ENCODE measurements around the gene KLHL14. TPM values are rescaled to one million over a fixed set of nuclear protein-coding genes. Genes with fewer than 3 reads are reported as not detected.

The KLHL14 gene
- total RNA-seq, 1 donor from 2014 or later: 0.98 TPM

DNA sequence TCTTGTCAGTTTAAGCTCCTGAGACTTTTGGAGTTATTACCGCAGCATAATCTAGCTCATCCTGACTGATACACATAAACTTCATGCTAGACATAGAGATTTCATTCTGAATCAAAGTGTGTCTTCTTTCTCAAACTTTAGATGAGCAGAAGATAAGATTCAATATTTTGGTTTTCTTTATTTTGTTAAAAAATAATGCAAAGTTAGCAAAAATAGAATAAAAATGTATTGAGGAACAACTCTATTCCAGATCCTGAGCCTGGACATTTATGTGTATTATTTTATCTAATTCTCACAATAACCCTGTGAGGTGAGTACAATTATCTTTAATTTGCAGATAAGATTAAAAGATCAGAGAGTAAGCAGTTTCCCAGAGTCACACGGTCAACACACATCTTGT is 38.4 kb downstream of the KLHL14 start:
- no peaks in the 10 kb centered on the region for H3K36me3 ChIP-seq
- no peak for DNase-seq (ENCODE audit: extremely low spot score in 2 of 2)
- H3K9me3 ChIP-seq: no peaks in the 10 kb centered on the region
- no peak for TF ChIP-seq POLR2AphosphoS5 (IDR thresholded peaks at IDR 0.05; ENCODE audit: insufficient read depth in 1 of 2, low read depth in 1 of 2)
- TF ChIP-seq POLR2A (IDR thresholded peaks at IDR 0.05): no peak
- TF ChIP-seq, protein P1, sequence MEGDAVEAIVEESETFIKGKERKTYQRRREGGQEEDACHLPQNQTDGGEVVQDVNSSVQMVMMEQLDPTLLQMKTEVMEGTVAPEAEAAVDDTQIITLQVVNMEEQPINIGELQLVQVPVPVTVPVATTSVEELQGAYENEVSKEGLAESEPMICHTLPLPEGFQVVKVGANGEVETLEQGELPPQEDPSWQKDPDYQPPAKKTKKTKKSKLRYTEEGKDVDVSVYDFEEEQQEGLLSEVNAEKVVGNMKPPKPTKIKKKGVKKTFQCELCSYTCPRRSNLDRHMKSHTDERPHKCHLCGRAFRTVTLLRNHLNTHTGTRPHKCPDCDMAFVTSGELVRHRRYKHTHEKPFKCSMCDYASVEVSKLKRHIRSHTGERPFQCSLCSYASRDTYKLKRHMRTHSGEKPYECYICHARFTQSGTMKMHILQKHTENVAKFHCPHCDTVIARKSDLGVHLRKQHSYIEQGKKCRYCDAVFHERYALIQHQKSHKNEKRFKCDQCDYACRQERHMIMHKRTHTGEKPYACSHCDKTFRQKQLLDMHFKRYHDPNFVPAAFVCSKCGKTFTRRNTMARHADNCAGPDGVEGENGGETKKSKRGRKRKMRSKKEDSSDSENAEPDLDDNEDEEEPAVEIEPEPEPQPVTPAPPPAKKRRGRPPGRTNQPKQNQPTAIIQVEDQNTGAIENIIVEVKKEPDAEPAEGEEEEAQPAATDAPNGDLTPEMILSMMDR (IDR thresholded peaks at IDR 0.05): no peak
- intact Hi-C loops (cut with DNase I): no loop called here
- H3K27me3 ChIP-seq: no peaks in the 10 kb centered on the region
- no peak overlapping the region for H3K4me3 ChIP-seq
- H3K27ac ChIP-seq: no peak overlapping the region
- H3K4me1 ChIP-seq: no peaks in the 10 kb centered on the region

DNA sequence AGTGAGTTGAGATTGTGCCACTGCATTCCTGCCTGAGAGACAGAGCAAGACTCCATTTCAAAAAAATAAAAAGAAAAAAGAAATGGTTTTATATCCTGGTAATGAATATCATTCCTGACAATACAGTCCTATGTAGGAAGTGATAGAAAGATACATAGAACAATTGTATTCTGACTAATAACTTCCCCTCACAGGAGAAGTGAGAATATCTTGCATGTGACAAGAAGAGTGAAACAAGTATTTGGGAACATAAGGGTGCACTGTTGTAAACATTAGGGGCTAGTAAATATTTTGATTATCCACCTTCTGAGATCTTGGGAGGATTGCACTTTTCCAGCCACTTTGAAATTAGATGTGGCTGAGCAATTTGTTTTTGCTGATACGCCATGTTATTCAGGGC is 40.7 kb downstream of the KLHL14 start:
- DNase-seq (ENCODE audit: extremely low spot score in 2 of 2): no peak
- Histone ChIP-seq H3K27ac (no peak overlapping the region), H3K4me1 (no peaks in the 10 kb centered on the region), H3K4me3 (no peak overlapping the region), H3K9me3 (no peaks in the 10 kb centered on the region), H3K36me3 (no peaks in the 10 kb centered on the region), H3K27me3 (no peaks in the 10 kb centered on the region)
- TF ChIP-seq, protein P1 (IDR thresholded peaks at IDR 0.05): no peak
- no peak for TF ChIP-seq POLR2A (IDR thresholded peaks at IDR 0.05)
- TF ChIP-seq POLR2AphosphoS5 (IDR thresholded peaks at IDR 0.05; ENCODE audit: insufficient read depth in 1 of 2, low read depth in 1 of 2): no peak
- intact Hi-C loops (cut with DNase I): no loop called here

DNA sequence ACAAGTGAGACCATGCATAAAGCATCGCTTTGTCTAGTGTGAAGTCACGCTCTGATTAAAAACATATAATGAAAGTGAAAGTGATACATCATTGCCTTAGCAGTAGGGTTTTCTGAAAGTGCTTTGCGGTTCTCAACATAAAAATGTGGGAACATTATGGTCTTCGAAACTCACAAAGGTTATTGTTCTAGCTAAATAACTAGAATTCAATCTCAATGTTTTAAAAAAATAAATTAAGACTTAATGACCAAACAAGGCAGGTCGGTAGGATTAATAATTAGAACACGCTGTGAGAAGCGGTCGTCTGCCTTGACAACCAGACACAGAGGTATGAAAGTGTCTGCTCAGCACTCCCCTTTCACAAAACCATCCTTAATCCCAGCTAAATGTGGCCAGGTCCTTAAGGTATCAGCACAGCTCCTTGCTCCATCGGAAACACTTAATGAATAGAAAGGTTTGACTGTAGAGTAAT is 42.2 kb downstream of the KLHL14 start:
- DNase-seq (ENCODE audit: extremely low spot score in 2 of 2): no peak
- H3K36me3 ChIP-seq: no peaks in the 10 kb centered on the region
- H3K27me3 ChIP-seq: no peaks in the 10 kb centered on the region
- H3K9me3 ChIP-seq: no peaks in the 10 kb centered on the region
- intact Hi-C loops (cut with DNase I): no loop called here
- H3K4me3 ChIP-seq: peak overlapping the region; percentile 2 to 41
- TF ChIP-seq, protein P1 (IDR thresholded peaks at IDR 0.05): no peak
- TF ChIP-seq POLR2AphosphoS5 (IDR thresholded peaks at IDR 0.05; ENCODE audit: insufficient read depth in 1 of 2, low read depth in 1 of 2): no peak
- TF ChIP-seq POLR2A (IDR thresholded peaks at IDR 0.05): no peak
- H3K27ac ChIP-seq: peak overlapping the region; percentile 45
- no peaks in the 10 kb centered on the region for H3K4me1 ChIP-seq

DNA sequence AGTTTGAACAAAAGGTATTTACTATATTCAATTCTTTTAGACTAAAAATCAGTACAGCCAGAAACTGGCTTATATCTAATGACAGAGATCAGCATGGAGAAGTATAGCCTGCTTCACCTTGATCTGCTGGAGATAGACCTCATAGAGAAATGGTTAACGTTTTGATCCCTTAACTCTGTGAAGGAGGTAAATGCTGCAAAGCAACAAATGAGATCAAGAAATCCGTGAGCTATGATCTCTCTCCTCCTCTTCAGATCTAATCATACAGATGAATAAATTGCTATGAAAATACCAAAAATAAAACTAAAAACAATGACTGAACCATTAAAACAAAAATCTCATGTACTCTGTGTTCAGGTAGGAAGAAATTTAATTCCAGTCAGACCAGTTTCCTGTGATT is 42.8 kb downstream of the KLHL14 start:
- intact Hi-C loops (cut with DNase I): no loop called here
- Histone ChIP-seq H3K36me3 (no peaks in the 10 kb centered on the region), H3K27me3 (no peaks in the 10 kb centered on the region), H3K4me3 (peak overlapping the region in 1 of 2 donors; percentile 41), H3K27ac (peak overlapping the region; percentile 45), H3K4me1 (no peaks in the 10 kb centered on the region), H3K9me3 (no peaks in the 10 kb centered on the region)
- TF ChIP-seq, protein P1 (IDR thresholded peaks at IDR 0.05): no peak
- TF ChIP-seq POLR2AphosphoS5 (IDR thresholded peaks at IDR 0.05; ENCODE audit: insufficient read depth in 1 of 2, low read depth in 1 of 2): no peak
- TF ChIP-seq POLR2A (IDR thresholded peaks at IDR 0.05): no peak
- DNase-seq (ENCODE audit: extremely low spot score in 2 of 2): no peak

DNA sequence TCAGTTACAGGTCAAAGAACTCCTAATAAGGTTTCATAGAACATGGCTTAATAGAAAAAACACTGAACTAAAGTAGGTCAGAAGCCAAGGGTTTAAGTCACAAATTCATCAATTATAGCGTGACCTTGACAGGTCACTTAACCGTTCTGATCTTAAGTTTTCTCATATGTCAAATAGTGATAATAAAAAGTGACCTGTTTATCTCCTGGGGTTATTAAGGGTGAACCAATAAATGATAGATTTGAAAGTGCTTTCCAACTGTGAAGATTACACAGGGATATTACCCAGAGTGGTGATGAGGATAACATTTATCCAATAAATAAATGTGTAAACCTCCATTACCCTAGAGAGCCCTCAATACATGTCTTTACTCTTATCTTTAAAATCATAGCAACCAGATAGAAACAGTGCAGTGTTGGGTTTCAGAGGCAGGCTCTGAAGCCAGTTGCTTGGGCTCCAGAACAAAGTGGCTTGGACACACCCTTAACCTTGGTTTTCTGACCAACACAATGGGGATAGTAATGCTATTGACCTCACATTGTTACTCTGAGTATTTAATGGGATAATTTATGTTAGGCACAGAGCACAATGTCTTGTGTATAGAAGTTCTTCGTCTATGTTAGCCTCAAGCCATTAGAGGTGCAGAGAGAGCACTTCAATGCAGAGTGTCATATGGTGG is 48.6 kb downstream of the KLHL14 start:
- H3K9me3 ChIP-seq: no peaks in the 10 kb centered on the region
- no peak overlapping the region for H3K4me3 ChIP-seq
- no peak overlapping the region for H3K27ac ChIP-seq
- H3K27me3 ChIP-seq: no peaks in the 10 kb centered on the region
- no peaks in the 10 kb centered on the region for H3K36me3 ChIP-seq
- TF ChIP-seq, protein P1 (IDR thresholded peaks at IDR 0.05): no peak
- intact Hi-C loops (cut with DNase I): no loop called here
- DNase-seq (ENCODE audit: extremely low spot score in 2 of 2): no peak
- no peaks in the 10 kb centered on the region for H3K4me1 ChIP-seq
